SIG-M5 (cell line): ENCODE measurements around the gene TES.

ENCODE experiments used
- DNase-seq: peaks from one replicate; lab custom pipeline; 2025; lab: John Stamatoyannopoulos, UW

The TES gene

DNA sequence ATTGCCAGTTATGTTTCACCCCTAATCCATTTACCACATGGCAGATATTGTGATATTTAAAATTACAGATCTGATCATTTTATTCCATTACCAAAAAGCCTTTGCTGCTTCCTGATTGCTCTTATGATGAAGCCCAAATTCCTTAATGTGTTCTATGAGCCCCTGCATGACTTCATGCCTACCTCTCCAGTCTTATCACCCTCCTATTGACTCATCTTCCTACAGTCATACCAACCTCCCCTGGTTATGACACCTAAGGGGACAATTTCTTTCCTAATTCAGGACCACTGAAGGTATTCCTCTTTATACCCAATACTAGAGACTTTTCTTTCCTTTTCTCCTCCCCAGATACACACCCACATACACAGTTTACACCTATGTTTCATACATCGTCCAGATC is 36.0 kb downstream of the TES start:
- no peak for DNase-seq

DNA sequence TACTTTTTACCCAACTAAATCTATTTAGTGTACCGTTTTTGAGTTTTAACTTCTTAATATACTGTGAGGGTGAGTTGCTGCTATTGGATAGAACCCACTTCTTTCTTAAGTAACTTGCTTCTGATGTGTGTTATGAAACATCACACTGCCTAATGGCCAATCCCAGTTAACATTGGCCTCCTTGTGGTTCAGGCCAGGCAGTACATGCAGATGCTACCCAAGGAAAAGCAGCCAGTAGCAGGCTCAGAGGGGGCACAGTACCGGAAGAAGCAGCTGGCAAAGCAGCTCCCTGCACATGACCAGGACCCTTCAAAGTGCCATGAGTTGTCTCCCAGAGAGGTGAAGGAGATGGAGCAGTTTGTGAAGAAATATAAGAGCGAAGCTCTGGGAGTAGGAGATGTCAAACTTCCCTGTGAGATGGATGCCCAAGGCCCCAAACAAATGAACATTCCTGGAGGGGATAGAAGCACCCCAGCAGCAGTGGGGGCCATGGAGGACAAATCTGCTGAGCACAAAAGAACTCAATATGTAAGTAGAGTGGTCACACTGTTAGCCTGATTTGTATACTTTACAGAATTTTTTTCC is 39.7 kb downstream of the TES start:
- DNase-seq = no peak

DNA sequence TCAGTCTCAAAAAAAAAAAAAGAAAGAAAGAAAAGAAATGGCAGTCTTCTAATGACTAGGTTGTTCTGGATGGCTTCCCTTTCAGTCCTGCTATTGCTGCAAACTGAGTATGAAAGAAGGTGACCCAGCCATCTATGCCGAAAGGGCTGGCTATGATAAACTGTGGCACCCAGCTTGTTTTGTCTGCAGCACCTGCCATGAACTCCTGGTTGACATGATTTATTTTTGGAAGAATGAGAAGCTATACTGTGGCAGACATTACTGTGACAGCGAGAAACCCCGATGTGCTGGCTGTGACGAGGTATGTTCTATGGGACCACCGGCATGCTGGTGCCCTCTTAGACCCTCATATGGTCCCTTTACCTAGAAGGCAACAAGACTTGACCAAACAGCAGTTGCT is 41.3 kb downstream of the TES start:
- no peak for DNase-seq

DNA sequence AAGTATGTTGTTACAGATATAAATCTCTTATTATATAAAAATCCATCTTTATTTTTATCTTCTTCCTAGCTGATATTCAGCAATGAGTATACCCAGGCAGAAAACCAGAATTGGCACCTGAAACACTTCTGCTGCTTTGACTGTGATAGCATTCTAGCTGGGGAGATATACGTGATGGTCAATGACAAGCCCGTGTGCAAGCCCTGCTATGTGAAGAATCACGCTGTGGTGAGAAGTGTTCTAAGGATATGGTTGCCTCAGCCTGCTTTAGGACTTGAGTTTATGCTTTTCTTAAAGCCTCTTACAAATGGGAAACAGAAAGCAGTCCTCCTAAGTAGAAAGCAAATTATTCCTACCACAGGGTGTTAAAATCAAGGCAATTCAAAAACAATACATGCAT is 41.9 kb downstream of the TES start:
- no peak for DNase-seq

DNA sequence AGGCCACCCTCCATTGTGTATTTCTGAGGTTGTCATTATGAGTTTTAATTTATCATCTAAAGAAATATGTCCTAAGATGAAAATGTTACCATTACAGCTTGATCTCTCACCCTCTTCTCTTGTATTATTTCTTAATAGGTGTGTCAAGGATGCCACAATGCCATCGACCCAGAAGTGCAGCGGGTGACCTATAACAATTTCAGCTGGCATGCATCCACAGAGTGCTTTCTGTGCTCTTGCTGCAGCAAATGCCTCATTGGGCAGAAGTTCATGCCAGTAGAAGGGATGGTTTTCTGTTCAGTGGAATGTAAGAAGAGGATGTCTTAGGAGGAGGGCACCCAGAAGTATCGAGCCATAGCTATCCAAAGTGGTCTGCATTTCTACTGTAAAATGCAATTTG is 46.8 kb downstream of the TES start:
- no peak for DNase-seq

DNA sequence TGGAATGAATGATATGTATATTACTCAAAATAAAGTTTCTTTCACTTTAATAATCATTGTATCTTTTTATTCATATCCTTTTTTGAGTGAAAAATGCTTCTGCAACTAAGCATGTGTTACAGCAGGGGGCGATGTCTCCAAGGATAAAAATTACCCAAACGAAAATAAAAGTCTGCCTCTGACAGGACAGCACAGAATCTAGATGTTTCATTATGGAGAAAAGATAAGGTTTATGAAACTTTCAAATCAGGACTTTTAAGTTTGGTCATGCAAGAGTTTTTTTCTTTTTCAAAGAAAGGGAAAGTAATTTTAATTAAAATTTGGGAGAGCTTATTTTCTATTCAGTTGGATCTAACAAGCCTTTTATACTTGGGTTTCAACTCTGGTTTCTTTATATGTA is 48.4 kb downstream of the TES start:
- DNase-seq = no peak

DNA sequence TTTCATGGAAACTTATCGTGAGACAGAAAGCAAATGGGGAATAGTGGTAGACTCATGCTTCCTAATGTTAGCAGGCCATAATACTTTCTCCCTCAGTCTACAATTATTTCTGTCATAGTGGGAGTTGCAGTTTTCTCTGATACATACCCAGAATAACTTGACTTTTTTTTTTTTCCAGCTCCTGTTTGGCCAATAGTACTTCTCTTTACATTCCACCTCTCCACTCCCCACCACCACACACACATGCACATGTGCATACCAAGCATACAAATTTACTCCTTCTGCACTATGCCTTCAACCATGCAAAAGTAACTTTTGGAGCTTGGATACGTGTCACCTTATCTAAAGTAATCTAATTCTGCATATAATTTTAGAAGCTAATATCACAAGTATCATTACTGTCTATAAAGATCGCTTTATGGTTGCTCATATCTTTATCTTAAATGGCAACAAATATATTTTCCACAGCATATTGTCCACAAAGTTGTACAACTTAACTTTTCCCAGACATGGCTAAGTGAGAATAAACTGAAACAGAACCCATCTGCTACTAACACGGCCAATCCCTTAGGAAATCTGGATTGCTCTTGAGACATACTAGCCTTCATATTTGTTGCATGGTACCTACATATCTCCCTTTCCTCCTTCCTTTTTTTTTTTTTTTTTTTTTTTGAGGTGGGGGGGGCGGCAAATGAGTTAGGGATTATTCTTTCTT is 49.0 kb downstream of the TES start:
- no peak for DNase-seq

DNA sequence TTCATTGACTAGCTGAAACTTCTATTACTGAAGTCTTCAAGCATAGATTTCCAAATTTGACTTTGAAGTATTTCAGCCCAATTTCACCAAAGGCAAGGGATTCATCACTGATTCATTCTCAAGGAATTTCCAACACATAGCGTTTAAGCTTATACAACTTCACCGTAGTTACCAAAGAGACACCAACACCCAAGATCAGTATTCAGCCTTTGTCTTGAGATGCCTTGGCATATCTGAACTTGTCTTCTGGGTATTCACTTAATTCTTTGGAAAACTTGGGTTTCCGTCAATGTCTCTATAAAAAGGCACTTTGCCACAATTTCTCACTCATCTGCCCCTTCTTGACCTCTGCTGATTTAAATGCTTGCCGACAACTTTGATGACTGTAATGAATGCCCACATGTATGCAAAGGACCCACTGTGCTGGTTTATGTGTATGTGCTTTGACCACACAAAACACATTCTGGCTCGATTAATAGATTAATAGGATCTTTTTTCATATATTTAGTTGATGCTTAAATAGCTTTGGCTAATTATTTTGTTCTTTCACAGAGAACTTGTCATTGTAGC is 49.6 kb downstream of the TES start:
- DNase-seq = no peak

DNA sequence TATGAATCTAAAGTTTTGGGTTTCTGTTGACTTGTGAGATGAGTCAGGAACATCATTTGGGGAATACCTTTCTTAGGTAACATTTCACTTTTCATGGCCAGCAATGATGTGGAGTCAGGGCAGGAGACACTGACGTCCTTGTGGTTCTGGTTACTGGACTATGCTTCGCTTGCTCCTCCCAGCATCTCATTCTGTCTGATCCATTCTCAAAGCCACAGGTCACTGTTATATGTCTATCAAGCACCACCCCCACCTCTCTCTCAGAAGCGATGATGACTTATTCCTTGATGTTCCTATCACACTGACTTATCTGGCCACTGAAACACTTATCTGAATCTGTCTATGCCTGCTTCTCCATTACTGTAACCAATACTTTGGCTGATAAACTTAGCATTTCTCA is 51.6 kb downstream of the TES start:
- no peak for DNase-seq

DNA sequence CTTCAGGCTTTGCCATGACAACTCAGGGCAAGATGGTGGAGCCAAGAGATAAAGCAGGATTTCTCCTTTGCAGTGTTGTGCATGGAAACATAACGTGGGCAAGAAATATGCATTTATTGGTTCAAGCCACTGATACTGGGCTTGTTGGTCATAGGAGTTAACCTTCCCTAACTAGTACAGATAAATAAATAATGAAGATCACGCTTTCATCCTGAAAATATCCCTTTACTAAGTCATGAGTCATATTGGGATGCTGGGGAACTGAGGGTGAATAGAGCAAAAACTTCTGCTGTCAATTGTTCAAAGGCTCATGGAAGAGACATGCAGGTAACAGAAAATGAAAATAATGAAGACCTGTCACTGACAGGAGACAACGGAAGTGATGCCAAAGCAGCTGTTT is 55.5 kb downstream of the TES start:
- no peak for DNase-seq

DNA sequence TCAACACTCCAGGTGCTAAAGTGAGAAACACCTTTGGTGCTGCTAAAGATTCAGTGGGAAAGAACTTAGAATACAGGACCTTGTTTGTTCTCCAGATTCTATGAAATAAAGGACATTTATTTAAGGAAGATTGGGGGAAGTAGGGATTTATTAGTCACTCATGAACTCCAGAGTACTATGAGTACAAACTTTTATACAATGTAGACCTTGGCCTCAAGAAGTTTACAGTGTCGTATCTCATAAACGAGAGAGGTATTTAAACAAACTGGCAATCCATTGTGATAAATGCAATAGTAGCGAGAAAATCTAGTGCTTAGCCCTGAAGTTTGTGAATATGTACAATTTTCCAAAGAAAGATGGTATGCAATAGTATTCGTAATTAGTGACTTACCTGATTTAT is 59.1 kb downstream of the TES start:
- no peak for DNase-seq

DNA sequence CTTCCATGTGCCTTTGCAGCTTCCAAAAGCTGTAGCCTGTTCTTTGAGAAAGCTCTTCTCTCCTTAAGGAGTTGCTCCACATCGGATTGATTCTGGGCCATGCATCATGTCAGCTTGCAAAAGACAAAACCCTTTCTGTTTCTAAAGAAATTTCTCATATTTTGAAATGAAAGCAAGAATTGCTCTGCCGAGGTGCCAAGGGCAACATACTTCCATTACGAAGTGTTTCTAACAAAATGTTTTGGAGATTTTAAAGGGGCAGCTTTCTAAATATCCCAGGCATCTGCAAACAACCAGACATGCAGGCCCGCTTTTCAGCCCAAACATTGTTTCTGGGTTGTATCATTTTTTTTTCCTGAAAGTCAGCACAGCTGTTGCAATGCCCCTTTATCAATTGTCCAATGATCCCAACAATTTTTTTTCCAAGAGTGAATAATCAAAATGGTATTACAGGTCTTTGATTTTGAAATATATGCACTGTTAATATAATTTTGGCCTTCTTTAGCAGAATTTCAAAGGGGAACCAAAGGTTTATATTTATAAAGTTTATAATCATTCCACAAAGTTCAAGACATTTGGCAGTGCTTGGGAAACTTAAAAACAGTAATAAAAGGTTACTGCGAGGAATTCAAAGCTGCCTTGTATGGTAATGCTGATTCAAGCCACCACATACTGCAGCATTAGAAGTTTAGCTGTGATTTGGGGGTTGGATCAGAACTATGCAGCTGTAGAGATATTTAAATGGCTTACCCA is 61.0 kb downstream of the TES start:
- no peak for DNase-seq

DNA sequence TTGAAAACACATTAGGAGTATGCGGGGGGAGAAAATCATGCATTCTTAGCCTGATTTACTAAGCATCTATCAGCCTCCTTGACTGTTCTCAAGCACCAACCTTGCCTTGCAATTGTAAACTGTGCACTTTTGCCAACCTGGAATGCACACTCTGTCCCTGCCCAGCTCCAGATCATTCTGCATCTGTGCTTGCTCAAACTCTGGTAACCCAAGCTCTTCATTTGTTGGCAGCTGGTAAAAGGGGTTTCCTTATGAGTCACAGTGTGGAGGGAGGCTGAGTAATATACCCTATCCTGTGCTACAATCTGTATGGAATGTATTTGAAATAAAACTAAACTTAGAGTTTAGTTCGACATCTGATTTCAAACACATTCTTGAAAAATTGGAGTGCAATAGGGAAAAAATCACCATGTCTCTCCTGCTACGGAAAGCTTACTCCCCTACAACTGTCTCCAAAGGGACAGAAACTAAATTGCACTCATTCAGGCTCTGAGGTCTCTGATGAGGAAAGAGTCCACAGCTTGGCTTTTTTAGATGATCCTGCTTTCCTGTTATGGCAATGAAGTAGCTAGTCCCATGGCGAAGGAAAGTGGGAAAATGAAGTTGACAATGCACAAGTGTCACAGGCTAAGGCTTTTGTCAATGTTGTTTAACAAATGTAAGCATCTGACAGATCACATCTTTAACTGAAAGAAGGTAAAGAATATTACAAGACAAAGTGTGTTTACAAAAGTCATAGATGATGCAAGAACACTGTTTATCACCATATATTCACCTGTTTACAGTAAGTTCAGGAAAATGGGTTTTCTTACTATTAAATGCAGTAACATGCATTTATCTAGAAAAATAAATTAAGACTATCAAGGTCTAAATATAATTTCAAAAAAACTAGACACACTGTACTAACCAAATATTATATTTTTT is 61.9 kb downstream of the TES start:
- no peak for DNase-seq

DNA sequence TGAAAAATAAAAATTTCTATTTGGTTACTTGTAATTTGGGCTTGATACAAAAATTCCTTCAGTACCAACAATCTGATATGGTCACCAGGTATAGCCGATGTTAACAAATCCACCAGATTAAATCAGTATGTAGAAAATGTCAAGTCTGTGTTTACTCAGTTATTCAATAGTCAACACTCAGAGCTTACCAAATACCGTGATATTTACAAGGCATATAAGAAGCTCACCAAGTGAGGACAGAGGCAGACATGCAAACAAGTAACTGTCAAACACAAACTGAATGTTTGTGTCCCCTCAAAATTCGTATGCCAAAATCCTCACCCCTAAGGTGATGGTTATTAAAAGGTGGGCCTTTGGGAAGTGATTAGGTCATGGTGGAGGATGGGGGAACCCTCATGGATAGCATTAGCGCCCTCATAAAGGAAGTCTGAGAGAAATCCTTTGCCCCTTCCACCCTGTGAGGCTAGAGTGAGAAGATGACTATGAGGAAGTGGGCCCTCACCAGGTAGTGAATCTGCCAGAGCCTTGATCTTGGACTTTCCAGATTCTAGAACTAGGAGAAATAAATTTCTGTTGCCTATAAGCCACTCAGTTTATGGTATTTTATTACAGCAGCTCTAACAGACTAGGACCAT is 63.1 kb downstream of the TES start:
- DNase-seq = no peak

DNA sequence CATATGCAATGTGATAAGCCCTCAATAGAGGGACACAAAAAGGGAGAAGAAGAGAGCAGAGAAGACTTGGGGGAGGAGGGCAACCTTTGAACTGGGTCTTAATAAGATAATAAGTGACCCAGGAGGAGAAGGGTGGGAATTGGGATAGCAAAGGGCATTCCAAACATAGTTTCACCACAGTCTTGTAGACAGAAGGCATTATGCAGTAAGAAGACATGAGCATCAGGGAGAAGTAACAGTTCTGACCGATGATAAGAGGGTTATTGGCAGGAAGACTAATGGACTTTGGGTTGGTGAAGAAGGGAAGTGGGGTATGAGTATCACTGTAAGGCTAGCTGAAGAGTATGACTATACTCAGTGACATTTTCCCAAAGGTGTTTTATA is 63.6 kb downstream of the TES start:
- no peak for DNase-seq

DNA sequence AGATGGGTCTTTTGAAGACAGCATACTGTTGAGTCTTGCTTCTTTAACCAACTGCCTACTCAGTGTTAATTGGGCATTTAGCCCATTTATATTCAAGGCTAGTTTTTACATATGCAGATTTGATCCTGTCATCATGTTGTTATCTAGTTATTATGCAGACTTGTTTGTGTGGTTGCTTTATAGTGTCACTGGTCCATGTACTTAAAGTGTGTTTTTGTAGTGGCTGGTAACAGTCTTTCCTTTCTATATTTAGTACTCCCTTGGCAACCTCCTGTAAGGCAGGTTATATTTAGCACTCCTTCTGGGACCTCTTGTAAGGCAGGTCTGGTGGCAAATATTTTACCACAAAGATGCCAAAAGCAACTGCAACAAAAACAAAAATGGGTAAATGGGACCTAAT is 66.7 kb downstream of the TES start:
- no peak for DNase-seq

DNA sequence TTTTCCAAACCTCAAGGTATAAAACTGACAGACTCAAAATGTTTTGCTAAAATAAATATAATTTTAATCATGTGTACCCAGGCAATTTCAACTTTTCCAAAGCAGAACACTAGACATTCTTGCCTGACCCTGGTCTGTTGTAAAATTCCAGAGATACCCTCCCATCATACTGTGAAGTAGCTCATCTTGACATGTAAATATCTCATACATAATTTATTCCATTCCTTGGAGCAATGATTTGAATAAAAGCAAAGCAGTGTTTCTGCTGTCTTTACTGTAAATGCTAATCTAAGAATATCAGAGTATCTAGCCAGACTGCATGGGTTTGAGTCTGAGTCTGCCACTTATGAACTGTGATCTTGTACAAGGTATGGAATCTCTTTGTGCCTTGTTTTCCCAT is 68.9 kb downstream of the TES start:
- DNase-seq = no peak

DNA sequence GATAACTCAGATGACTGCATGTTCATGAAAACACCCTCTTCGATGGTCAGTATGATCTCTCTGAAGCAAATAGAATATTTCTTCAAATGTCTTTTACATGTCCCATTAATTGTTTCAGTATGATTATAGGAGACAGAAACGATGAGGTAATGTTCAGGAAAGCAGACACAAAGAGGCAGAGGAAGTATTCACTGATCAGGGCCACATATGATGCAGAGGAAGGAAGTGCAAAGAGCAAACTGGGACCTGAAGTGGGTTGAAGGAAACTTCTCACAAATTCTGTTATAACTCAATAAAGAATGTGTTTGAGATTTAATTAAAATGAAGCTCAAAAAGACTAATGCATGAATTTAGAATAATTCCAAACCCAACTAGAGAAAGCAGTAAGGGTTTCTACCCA is 70.5 kb downstream of the TES start:
- no peak for DNase-seq

DNA sequence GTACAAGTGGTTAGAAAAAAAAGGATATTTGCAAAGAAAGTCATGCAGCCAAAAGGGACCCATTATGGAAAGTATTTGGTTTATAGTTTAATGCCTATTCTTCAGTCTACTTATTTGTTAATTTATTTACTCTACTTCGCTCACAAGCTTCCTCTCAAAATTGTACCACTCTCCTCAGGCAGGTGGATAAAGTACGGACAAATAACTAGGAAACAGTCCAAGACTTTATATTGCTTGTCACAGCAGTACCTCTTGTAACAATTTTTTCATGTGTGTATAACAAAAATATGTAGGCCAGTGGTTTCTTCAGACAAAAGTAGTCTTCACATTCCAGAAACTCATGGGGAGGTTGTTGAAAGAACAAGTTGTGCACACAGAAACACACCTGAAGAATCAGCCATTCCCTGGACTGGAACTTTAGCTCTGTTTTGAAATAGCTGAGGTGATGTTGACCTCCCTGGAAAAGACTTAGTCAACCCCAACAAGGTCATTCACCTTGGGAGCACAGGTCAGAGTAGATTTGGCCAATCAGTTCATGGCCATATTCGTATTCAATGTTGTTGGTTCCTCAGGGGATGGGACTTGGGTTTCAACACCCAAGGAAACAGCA is 73.4 kb downstream of the TES start:
- no peak for DNase-seq

DNA sequence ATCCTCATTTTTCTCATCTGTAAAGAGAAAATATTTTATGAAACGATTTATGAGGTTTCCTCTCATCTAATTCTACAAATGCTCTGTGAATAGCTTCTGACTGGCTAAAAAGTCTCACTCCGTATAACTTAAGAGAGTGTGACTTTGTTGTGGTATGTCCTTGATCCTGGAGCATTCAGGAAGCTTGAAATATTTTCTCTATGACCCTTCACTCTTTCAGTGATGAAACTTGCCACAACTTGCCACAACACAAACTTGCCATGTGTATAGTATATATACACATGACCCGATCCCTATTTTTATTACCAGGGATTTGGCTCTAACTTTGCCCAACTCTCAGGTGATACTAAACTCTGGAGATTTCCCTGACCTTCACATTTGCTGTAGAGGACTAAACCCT is 74.1 kb downstream of the TES start:
- DNase-seq = no peak

DNA sequence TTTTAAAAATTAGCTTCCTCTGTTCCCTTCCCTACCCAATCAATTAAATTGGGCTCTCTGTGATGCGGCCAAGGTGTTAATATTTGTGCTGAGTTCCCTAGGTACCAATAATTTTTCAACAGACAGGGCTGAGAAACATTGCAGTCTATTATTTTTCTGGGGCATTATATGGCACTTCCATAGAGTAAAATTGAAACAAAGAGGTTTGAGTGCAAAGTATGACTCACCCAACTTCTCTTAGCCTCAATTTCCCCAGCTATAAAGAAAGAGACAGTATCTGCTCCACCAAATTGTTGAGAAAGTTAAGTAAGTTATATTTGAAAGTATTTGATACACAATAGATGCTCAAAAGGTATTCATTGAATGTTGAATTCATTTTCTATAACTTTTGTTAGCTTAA is 74.9 kb downstream of the TES start:
- no peak for DNase-seq
